NCI-H748 (cell line): ENCODE results near the gene MYRF.

Experiments used
- DNase-seq: peaks from one replicate; lab custom pipeline; 2025; ENCODE audit not compliant: unreplicated experiment; lab: John Stamatoyannopoulos, UW

Gene MYRF

GRCh38 chr11:61738776-61739175 is 13.7 kb upstream of the MYRF start:
- DNase-seq = no peak

DNA sequence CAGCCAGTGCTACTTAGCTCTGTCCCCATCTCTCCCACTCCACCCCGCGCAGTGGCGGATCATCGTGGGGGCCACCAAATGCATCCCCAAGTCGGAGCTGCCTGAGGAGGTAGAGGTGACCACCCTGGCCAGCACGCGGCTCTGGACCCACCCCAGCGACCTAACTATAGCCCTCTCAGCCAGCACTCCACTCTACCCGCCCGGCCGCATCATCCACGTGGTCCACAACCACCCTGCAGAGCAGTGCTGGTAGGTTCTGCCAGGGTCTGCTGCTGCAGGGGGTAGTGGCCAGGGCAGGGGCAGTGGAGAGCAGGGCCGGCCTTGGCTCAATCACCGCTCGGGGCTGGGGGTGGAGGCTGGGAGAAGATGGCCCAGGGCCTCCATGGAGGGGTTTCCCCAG is 13.0 kb upstream of the MYRF start:
- DNase-seq = no peak

- DNase-seq = no peak
These were observed 12.5 kb upstream of the MYRF start for GRCh38 chr11:61739966-61740365.

DNA sequence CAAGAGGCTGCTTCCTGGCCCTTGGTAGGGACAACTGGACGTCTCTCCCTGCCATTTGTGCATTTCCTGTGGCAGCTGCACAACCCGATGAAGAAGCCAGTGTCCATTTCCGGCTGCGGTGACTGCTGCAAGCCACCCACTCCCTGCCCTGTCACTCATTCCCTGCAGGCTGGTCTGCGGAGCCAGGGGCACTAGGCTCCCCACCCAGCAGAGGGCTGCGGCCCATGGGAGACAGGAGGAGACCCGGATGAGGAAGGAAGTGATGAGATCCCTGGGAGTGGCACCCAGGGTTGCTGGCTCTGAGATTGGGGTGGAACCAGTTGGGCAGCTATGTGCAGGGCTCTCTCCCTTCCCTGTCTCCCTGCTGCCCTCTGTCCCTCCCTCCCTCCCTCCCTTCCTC is 10.0 kb upstream of the MYRF start:
- DNase-seq = no peak

GRCh38 chr11:61743486-61744095 is 8.8 kb upstream of the MYRF start:
- no peak for DNase-seq

GRCh38 chr11:61744181-61744580 is 8.3 kb upstream of the MYRF start:
- no peak for DNase-seq

- no peak for DNase-seq
These were observed 7.8 kb upstream of the MYRF start for GRCh38 chr11:61744609-61745156.

- DNase-seq = peak; percentile 14
These were observed 6.5 kb upstream of the MYRF start for GRCh38 chr11:61745781-61746441.

DNA sequence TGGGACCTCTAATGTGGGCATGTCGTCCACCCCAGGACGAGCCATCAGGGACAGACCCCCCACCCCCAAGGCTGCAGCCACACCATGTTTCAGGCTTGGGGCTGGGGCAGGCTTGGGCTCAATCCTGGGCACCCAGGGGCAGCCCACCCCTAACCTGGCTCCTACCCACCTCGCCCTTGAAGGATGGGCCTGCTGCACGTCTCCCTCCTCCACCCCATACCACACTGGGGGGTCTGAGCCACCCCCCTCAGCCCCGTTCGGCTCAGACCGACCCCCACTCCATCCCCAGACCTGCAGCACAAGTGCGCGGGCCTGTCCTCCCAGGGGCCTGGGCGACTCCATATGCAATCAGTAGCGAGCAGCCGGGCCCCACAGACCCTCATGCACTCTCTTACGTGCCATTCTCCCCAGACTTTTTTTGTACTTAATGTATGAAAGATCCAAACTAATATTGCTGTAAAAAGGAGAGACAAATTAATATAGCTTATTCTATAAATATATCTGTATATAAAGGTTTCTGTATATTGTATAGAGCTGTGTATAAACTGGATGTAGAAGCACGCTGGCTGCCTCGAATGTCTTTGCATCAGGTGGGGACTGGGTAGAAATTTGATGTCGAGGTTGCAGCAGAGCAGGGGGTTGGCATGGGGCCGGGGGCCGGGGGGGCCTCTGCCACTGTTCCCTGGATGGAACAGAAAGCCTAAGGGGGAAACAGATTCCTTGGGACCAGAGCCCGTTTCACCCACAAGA is 5.8 kb upstream of the MYRF start:
- DNase-seq = no peak

DNA sequence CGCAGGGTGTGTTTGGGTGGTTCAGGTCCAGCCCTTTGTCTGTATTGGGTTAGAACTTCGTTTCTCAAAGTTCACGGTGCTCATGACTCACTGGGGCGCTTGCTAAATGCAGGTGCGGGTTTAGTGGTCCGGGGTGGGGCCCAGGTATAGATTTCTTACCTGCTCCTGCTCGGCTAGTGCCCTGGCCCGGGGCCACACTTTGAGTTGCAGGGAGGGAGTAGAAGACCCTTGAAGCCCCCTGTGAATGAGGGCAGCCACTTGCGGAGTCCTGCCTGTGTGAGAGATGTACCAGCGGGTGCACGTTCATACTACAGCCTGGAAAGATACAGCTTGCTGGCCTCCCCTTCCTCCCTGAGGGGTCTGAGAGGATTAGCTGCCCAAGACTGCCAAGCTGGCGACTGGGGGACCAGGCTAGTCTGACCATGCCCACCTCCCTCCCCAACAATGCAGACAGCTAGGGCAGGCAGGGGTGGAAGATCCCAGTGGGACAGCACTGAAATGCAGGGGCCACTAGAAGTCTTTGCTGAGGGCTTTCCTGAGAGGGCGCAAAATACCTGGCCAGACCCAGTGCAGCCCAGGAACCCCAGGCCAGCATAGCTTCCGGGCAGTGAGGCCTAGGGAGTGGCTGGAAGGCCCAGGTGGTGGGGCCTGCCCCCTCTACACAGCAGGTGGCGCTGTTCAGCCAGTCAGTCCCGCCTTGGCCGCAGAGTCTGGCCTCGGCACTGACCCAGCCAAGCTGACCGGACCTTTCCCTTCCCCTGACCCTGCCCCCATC is 5.1 kb upstream of the MYRF start:
- peak; percentile 26 for DNase-seq

DNA sequence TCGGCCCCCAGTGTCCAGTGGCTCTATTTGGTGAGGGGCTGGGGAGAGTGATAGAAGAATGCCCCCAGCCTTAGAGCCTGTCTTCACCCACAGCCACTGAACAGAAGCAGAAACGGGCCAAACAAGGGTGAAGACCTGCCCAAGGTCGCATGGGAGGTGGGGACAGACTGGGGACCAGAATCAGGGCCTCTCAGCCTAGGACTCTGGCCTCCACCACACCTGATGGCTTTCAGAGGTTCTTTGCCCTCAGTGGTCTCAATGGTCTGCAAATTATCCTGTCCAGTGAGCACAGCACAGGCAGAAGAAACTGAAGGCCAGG is 4.5 kb upstream of the MYRF start:
- no peak for DNase-seq

DNA sequence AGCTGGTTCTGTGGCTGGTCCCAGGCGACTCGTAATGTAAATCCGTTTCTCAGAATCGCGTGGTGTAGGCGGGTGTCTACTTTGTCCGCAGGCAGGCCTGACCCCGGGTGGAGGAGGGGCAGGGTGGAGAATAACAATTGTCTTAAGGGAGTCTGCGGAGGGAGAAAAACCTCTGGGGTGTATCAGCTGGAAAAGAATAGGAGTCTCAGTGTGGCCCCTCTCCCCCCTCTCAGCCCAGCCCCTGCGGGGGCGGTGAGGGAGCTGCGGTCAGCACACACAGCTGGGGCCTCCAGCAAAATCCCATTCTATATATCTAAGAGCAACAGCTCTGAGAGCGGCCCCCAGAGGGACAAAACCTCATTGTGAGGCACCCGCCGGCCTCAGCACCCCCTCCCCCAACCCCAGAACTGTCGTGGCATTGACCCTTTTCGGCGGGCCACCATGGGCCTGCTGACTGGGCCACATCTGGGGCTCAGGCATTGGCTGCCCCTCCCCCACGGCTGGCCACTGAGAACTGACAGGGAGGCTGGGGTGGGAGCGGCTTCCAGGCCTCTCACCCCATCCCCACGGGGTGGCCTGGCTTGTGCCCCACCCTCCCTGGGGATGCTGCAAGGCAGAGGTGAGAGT is 2.7 kb upstream of the MYRF start:
- no peak for DNase-seq

DNA sequence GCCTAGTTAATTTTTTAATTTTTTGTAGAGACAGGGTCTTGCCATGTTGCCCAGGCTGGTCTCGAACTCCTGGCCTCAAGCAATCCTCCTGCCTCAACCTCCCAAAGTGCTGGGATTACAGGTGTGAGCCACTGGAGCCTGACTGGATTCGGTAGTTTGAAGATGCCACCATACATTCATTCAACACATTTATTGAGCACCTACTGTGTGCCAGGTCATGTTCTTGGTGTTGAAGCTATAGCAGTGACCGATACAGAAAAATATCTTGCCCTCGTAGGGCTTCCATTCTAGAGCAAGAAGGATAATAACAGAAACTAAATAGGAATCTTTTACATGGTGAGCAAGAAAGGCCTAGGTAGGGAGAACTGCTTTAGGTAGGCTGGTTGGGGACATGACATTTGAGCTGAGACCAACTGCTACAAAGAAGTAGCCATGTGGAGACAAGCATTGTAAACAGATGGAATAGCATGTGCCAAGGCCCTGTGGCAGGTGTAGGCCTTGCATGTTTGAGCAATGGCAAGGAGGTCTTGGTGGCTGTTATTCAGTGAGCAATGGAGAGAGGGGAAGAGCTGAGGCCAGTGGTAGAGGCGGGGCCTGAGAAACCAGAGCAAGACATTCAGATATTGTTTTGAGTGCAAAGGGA is 1.7 kb upstream of the MYRF start:
- no peak for DNase-seq

DNA sequence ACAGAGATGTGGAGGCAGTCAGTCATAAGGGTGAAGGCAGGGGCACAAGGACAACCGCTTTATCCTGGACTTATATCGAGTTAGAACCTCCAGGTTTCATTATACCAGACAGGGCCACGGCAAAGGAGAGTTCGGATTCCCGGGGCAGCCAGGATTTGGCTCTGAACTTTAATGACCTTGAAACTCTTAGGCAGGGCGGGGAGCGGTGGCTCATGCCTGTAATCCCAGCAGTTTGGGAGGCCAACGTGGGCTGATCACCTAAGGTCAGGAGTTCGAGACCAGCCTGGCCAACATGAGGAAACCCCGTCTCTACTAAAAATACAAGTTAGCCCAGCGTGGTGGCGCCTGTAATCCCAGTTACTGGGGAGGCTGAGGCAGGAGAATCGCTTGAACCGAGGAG is 1.1 kb upstream of the MYRF start:
- no peak for DNase-seq

GRCh38 chr11:61752925-61753521 is 587 bp downstream of the MYRF start:
- no peak for DNase-seq

GRCh38 chr11:61753672-61754071 is 1.2 kb downstream of the MYRF start:
- DNase-seq = no peak

DNA sequence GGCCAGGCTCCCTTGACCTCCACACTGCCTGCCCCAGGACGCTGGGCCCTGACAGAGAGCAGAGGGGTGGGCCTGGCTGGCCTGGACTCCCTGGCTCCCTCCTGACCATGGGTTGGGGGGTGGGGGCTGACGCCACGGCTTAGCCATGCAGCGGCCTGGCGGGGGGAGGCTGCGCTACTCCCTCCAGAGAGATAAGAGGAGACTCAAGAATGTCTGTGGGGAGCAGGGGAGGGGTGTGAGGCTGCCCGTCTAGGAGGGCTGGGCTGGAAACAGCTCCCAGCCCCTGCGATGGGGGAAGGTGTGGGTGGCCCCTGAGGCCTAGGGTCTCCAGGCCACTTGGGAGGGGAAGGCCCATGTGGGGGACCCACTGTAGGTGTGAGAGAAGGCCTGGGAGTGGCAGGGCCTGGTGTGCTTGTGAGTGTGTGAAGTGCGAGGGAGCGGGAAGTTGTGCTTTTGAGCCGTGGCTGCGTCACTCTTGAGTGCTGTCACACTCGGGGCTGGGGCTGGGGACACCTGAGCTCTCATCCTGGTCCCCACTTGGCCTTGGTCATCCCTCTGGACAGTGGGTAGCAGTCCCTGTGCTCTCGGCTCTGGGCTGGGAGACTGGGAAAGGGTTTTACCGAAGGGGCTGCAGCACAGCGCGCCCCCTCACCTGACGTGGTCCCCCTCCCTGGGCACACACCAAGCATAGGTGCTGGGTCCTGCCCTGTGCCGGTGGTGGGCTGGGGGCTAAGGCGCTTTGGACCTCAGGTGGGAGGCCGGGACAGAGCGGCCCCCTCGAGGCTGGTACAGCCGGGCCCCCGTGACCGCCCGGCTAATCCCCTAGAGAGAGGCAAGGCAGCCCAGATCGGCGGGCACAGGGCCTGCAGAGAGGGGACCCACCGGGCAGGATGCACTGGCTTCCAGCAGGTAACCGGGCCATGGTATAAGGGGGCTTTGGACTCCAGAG is 2.4 kb downstream of the MYRF start:
- DNase-seq = no peak

- DNase-seq = no peak
These were observed 3.7 kb downstream of the MYRF start for GRCh38 chr11:61756147-61756451.
